ENCODE measurements around the gene SPDYC. TPM values are rescaled to one million over a fixed set of nuclear protein-coding genes. Genes with fewer than 3 reads are reported as not detected.
A peak's percentile ranks its signal among the peaks of the same experiment; 100 is the strongest.

Gene SPDYC
- total and polyA plus RNA-seq, 9 of the 15 experiments (the other 6 are each of a cell fraction or from before 2014, with no cell fraction given) = 4.4 to 18.8 (median 9.2) TPM

DNA sequence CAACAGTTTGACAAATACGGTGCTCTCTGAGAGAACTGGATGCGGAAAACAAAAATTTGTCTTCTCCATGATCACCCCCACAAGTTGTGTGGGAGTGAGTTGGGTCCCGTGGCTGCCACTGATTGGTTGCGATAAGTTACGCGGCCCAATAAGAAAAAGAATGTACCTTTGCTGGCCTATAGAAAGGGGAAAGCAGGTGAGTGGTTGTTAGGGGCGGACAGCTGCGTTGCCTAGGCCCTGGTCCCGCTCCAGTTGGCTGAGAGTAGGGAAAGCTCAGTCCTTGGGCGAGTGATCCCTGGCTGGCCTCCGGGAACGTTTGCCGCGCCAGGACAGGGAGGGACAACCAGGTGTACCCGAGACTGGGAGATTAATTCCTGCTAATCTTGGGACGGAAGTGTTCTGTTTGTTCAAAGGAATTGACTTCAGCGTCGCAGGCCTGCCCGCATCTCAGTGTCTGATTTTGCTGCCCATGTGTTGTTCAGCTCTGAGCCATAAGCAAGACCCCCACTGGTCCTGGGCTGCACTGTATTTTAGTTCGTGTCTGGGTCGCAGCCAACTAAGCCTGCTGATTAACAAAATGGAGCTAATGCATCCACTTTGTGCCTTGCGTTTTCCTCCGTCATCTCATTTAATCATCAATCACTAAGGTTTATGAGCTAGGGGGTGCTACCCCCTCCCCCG lies 34.9 kb upstream of the SPDYC start (continued):
- TF ChIP-seq, protein P1, sequence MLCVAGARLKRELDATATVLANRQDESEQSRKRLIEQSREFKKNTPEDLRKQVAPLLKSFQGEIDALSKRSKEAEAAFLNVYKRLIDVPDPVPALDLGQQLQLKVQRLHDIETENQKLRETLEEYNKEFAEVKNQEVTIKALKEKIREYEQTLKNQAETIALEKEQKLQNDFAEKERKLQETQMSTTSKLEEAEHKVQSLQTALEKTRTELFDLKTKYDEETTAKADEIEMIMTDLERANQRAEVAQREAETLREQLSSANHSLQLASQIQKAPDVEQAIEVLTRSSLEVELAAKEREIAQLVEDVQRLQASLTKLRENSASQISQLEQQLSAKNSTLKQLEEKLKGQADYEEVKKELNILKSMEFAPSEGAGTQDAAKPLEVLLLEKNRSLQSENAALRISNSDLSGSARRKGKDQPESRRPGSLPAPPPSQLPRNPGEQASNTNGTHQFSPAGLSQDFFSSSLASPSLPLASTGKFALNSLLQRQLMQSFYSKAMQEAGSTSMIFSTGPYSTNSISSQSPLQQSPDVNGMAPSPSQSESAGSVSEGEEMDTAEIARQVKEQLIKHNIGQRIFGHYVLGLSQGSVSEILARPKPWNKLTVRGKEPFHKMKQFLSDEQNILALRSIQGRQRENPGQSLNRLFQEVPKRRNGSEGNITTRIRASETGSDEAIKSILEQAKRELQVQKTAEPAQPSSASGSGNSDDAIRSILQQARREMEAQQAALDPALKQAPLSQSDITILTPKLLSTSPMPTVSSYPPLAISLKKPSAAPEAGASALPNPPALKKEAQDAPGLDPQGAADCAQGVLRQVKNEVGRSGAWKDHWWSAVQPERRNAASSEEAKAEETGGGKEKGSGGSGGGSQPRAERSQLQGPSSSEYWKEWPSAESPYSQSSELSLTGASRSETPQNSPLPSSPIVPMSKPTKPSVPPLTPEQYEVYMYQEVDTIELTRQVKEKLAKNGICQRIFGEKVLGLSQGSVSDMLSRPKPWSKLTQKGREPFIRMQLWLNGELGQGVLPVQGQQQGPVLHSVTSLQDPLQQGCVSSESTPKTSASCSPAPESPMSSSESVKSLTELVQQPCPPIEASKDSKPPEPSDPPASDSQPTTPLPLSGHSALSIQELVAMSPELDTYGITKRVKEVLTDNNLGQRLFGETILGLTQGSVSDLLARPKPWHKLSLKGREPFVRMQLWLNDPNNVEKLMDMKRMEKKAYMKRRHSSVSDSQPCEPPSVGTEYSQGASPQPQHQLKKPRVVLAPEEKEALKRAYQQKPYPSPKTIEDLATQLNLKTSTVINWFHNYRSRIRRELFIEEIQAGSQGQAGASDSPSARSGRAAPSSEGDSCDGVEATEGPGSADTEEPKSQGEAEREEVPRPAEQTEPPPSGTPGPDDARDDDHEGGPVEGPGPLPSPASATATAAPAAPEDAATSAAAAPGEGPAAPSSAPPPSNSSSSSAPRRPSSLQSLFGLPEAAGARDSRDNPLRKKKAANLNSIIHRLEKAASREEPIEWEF (CRISPR knock-in tag; IDR thresholded peaks at IDR 0.05) = no peak
- TF ChIP-seq GTF2E2 (tag; IDR thresholded peaks at IDR 0.05) (0 out of 2 replicates have a peak, but pooled peaks have one; percentile 71), HMBOX1 (IDR thresholded peaks at IDR 0.05) (no peak), MTA3 (IDR thresholded peaks at IDR 0.05; ENCODE audit: borderline replicate concordance) (0 out of 2 replicates have a peak, but pooled peaks have one; percentile 13), ZNF57 (CRISPR knock-in tag; IDR thresholded peaks at IDR 0.05) (no peak), KDM2B (CRISPR knock-in tag; IDR thresholded peaks at IDR 0.05) (no peak), CHD4 (IDR thresholded peaks at IDR 0.05; ENCODE audit: insufficient read depth, insufficient replicate concordance, low read depth, low read length, poor library complexity, severe bottlenecking) (no peak), ZNF121 (CRISPR knock-in tag; conservative IDR thresholded peaks at IDR 0.05) (no peak), FOS (IDR thresholded peaks at IDR 0.05; ENCODE audit: extremely low read depth, insufficient read length) (peak; percentile 90), KLF16 (IDR thresholded peaks at IDR 0.05) (0 out of 2 replicates have a peak, but pooled peaks have one; percentile 6), SPI1 (IDR thresholded peaks at IDR 0.05; ENCODE audit: borderline replicate concordance, low read depth, low read length) (no peak), POLR2A (conservative IDR thresholded peaks at IDR 0.05) (peak; percentile 15; the same call in 1 of the 2 replicates), ZNF324 (CRISPR knock-in tag; IDR thresholded peaks at IDR 0.05) (no peak)
- TF ChIP-seq, protein P2, sequence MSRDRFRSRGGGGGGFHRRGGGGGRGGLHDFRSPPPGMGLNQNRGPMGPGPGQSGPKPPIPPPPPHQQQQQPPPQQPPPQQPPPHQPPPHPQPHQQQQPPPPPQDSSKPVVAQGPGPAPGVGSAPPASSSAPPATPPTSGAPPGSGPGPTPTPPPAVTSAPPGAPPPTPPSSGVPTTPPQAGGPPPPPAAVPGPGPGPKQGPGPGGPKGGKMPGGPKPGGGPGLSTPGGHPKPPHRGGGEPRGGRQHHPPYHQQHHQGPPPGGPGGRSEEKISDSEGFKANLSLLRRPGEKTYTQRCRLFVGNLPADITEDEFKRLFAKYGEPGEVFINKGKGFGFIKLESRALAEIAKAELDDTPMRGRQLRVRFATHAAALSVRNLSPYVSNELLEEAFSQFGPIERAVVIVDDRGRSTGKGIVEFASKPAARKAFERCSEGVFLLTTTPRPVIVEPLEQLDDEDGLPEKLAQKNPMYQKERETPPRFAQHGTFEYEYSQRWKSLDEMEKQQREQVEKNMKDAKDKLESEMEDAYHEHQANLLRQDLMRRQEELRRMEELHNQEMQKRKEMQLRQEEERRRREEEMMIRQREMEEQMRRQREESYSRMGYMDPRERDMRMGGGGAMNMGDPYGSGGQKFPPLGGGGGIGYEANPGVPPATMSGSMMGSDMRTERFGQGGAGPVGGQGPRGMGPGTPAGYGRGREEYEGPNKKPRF (IDR thresholded peaks at IDR 0.05; ENCODE audit: low read depth, low read length) = no peak
- TF ChIP-seq, protein P3, sequence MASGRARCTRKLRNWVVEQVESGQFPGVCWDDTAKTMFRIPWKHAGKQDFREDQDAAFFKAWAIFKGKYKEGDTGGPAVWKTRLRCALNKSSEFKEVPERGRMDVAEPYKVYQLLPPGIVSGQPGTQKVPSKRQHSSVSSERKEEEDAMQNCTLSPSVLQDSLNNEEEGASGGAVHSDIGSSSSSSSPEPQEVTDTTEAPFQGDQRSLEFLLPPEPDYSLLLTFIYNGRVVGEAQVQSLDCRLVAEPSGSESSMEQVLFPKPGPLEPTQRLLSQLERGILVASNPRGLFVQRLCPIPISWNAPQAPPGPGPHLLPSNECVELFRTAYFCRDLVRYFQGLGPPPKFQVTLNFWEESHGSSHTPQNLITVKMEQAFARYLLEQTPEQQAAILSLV (tag; IDR thresholded peaks at IDR 0.05) = no peak
- TF ChIP-seq, protein P4, sequence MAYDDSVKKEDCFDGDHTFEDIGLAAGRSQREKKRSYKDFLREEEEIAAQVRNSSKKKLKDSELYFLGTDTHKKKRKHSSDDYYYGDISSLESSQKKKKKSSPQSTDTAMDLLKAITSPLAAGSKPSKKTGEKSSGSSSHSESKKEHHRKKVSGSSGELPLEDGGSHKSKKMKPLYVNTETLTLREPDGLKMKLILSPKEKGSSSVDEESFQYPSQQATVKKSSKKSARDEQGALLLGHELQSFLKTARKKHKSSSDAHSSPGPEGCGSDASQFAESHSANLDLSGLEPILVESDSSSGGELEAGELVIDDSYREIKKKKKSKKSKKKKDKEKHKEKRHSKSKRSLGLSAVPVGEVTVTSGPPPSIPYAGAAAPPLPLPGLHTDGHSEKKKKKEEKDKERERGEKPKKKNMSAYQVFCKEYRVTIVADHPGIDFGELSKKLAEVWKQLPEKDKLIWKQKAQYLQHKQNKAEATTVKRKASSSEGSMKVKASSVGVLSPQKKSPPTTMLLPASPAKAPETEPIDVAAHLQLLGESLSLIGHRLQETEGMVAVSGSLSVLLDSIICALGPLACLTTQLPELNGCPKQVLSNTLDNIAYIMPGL (CRISPR knock-in tag; IDR thresholded peaks at IDR 0.05) = peak; percentile 35; the same call in 1 of the 2 replicates
